ENCODE results near the gene WDR81. TPM values are rescaled to one million over a fixed set of nuclear protein-coding genes. Genes with fewer than 3 reads are reported as not detected.
A peak's percentile ranks its signal among the peaks of the same experiment; 100 is the strongest.

WDR81 gene
- total RNA-seq, 2 donors from 2014 or later, result 38.2 to 41.2 TPM

DNA sequence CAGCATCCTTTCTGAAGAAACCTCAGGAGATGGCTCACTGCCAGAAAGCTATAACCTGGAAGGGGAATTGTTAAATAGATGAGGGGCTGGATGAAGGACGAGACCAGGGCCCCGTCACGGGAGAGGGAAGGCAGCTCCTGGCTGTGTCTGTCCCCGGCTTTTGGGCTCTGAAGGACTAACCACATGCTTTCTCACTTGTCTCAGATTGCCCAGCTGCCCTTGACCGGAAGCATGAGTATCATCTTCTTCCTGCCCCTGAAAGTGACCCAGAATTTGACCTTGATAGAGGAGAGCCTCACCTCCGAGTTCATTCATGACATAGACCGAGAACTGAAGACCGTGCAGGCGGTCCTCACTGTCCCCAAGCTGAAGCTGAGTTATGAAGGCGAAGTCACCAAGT is 51.8 kb downstream of the WDR81 start:
- Mint-ChIP-seq H3K36me3 (ENCODE audit: low read depth) (no peaks in the 10 kb centered on the region), H3K4me1 (peaks cover 2% of the 10 kb centered on the region), H3K27me3 (no peaks in the 10 kb centered on the region), H3K4me3 (no peak overlapping the region), H3K27ac (peak overlapping the region; percentile 67)
- DNase-seq, result no peak
- no peak for ATAC-seq
- no peaks in the 10 kb centered on the region for H3K9me3 ChIP-seq (ENCODE audit: control insufficient read depth, low read length, poor library complexity, severe bottlenecking)

DNA sequence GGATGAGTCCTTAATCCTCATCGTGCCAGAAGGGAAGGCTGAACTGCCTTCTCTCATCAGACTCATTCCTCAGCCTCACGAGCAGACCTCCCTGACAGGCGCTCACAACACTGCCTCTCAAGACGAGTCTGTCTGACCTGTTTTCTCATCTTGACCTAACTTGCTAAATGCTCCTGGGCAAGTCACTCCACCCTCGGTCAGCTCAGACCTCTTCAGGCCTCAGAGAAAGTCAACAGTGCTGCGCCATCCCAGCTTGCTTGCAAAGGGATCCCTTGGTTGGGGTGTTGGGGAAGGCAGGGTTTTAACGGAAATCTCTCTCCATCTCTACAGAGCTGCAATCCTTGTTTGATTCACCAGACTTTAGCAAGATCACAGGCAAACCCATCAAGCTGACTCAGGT is 52.4 kb downstream of the WDR81 start:
- H3K27me3 Mint-ChIP-seq, result no peaks in the 10 kb centered on the region
- H3K9me3 ChIP-seq (ENCODE audit: control insufficient read depth, low read length, poor library complexity, severe bottlenecking), result no peaks in the 10 kb centered on the region
- ATAC-seq, result no peak
- no peak for DNase-seq
- no peak overlapping the region for H3K4me3 Mint-ChIP-seq
- H3K4me1 Mint-ChIP-seq, result peaks cover 2% of the 10 kb centered on the region
- peak overlapping the region; percentile 67 for H3K27ac Mint-ChIP-seq
- H3K36me3 Mint-ChIP-seq (ENCODE audit: low read depth), result no peaks in the 10 kb centered on the region

DNA sequence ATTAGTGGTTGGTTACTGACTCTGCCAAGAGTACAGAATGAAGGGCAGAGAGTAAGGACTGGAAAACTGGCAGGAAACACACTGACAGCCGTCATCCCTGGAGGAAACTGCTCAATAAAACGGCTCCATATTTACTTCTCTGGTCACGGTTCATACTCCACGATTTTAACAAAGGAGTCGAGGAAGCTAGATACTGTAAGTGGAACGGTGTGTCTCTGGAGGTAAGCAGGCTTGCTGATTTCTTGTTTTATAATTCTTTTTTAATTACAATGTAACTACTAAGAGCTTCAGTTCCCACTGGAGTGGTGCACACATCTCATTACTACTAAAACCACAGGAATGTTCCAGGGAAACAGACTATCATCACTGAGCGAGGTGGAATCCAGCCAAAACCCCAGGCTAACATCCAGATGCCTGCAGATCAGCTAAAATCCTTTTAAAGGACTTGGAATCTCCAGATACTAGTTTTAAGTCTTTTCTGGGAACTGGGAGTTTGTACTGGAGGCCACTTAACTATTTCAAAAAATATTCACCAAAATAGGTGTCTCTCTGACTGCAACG is 55.1 kb downstream of the WDR81 start:
- ATAC-seq (no peak), DNase-seq (no peak)
- peaks cover 7% of the 10 kb centered on the region for H3K4me1 Mint-ChIP-seq
- H3K9me3 ChIP-seq (ENCODE audit: control insufficient read depth, low read length, poor library complexity, severe bottlenecking), result no peaks in the 10 kb centered on the region
- no peak overlapping the region for H3K27ac Mint-ChIP-seq
- no peaks in the 10 kb centered on the region for H3K27me3 Mint-ChIP-seq
- no peak overlapping the region for H3K4me3 Mint-ChIP-seq
- H3K36me3 Mint-ChIP-seq (ENCODE audit: low read depth), result no peaks in the 10 kb centered on the region

DNA sequence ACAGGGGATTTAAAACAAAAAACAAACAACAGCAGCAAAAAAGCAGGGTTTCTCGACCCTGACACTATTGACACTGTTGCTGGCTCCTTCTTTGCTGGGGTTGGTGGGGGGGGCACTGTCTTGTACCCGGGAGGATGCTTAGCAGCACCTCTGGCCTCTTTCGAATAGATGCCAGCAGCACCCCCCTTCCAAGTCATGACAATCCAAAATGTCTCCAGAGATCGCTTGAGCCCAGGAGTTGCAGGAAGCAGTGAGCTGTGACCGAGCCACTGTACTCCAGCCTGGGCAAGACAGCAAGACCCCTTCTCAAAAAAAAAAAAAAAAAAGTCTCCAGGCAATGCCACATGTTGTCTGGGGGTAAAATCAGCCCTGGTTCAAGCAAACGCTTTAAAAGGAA is 57.7 kb downstream of the WDR81 start:
- no peak for ATAC-seq
- H3K9me3 ChIP-seq (ENCODE audit: control insufficient read depth, low read length, poor library complexity, severe bottlenecking), result no peaks in the 10 kb centered on the region
- no peaks in the 10 kb centered on the region for H3K36me3 Mint-ChIP-seq (ENCODE audit: low read depth)
- H3K27ac Mint-ChIP-seq, result no peak overlapping the region
- no peak overlapping the region for H3K4me3 Mint-ChIP-seq
- DNase-seq, result no peak
- H3K27me3 Mint-ChIP-seq, result no peaks in the 10 kb centered on the region
- H3K4me1 Mint-ChIP-seq, result peaks cover 7% of the 10 kb centered on the region

DNA sequence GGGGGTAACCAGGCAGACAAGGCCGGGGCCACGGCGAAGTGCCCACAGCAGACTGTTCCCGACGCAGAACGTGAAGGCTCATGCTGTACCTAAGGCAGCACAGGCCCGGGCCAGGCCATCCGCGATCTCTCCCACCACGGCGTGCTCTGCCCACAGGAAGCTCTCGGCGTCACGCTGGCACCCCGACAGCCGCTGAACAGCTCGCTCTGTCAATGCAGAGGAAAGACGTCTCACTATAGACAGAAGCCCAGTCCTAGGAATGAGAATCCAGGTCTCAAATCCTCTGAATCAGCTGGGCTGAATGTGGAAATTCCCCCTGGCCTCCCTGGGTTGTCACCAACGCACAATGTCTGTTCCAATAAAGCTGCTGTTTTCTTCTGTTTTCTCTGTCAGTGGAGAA is 58.8 kb downstream of the WDR81 start:
- no peaks in the 10 kb centered on the region for H3K36me3 Mint-ChIP-seq (ENCODE audit: low read depth)
- H3K27me3 Mint-ChIP-seq, result no peaks in the 10 kb centered on the region
- DNase-seq (no peak), ATAC-seq (no peak)
- H3K4me3 Mint-ChIP-seq, result no peak overlapping the region
- H3K4me1 Mint-ChIP-seq, result peaks cover 7% of the 10 kb centered on the region
- no peaks in the 10 kb centered on the region for H3K9me3 ChIP-seq (ENCODE audit: control insufficient read depth, low read length, poor library complexity, severe bottlenecking)
- peak overlapping the region; percentile 61 for H3K27ac Mint-ChIP-seq

DNA sequence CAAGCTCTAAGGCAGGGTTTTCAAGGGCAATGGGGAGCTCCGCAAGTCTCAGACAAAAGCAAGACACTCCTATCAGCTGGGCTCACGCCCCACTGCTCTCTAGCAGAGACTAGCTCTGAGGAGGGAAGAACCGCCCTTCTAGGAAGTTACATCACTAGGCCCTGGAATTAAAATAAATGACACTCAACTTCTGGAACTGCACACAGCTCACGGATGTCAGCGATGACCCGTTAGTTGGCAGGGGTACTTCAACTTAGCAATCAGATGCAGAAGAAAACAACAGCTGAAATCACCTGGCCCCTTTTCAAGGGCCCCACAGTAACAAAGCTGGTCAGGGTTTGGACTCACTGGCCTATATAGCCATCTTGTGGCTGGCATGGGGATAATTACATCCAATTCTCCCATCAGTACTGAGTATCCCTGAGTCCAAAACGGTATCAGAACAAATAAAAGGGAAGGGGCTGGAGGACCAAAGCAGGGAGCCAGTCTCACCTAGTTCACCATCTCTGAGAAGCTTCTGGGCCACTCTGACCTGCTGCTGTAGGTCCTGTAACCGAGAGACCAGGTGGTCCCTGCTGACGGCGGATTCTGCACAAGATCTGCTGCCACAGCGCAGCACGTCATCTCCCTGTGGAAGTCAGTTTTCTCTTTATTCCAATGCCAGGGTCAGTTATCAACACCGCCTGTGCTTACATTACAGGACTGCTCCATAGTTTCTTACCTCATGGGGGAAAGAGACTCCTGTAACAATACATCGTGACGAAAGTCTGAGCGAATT is 59.5 kb downstream of the WDR81 start:
- peak; percentile 67 for ATAC-seq

DNA sequence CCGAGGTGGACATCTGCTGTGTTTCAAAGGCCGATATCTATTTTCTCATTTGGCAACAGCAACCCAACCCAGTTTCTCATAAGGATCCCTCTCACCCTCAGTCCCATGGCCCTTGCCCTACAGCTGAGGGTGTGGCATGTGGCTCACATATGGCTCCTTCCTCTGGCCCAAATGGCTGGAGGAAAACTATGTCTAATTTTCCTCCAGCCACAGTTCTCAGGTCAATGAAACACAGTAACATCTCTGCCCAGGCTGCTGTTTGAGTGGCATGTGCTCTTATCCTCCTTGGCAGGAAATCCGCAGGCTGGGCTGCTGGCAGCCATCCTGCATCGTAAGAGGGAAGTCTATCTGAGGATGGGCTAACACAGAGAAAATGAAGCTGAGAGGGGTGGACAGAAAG is 61.4 kb downstream of the WDR81 start:
- ATAC-seq (no peak), DNase-seq (no peak)
- no peak overlapping the region for H3K4me3 Mint-ChIP-seq
- H3K27me3 Mint-ChIP-seq, result no peaks in the 10 kb centered on the region
- peaks cover 7% of the 10 kb centered on the region for H3K4me1 Mint-ChIP-seq
- no peaks in the 10 kb centered on the region for H3K9me3 ChIP-seq (ENCODE audit: control insufficient read depth, low read length, poor library complexity, severe bottlenecking)
- H3K36me3 Mint-ChIP-seq (ENCODE audit: low read depth), result no peaks in the 10 kb centered on the region
- peak overlapping the region; percentile 21 for H3K27ac Mint-ChIP-seq

More for the DNA sequence above, 59.5 kb downstream of the WDR81 start:
- Mint-ChIP-seq H3K4me1 (peaks cover 7% of the 10 kb centered on the region), H3K27ac (peak overlapping the region; percentile 61), H3K4me3 (no peak overlapping the region), H3K27me3 (no peaks in the 10 kb centered on the region), H3K36me3 (ENCODE audit: low read depth) (no peaks in the 10 kb centered on the region)
- DNase-seq, result no peak
- no peaks in the 10 kb centered on the region for H3K9me3 ChIP-seq (ENCODE audit: control insufficient read depth, low read length, poor library complexity, severe bottlenecking)

DNA sequence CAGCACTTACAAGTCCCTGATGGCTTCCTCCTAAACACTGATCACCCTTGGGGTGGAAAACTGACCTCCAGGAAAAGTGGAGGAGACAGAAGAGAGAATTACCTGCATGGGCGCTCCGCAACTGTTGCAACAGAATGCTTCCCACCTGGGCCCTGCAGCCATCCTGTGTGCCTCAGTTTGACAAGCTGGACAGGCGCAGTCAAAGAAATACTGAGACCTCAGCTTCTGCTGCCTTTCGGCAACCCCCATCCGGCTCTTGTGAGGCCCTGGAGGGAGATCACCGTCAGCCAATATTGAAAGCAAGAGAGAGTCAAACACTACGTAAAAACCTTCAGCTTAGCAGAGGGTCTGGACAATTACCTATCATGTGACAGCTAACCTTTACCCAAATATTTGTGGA is 62.2 kb downstream of the WDR81 start:
- H3K27ac Mint-ChIP-seq, result no peak overlapping the region
- no peaks in the 10 kb centered on the region for H3K9me3 ChIP-seq (ENCODE audit: control insufficient read depth, low read length, poor library complexity, severe bottlenecking)
- peaks cover 7% of the 10 kb centered on the region for H3K4me1 Mint-ChIP-seq
- no peak for DNase-seq
- H3K27me3 Mint-ChIP-seq, result no peaks in the 10 kb centered on the region
- no peak for ATAC-seq
- no peaks in the 10 kb centered on the region for H3K36me3 Mint-ChIP-seq (ENCODE audit: low read depth)
- no peak overlapping the region for H3K4me3 Mint-ChIP-seq

DNA sequence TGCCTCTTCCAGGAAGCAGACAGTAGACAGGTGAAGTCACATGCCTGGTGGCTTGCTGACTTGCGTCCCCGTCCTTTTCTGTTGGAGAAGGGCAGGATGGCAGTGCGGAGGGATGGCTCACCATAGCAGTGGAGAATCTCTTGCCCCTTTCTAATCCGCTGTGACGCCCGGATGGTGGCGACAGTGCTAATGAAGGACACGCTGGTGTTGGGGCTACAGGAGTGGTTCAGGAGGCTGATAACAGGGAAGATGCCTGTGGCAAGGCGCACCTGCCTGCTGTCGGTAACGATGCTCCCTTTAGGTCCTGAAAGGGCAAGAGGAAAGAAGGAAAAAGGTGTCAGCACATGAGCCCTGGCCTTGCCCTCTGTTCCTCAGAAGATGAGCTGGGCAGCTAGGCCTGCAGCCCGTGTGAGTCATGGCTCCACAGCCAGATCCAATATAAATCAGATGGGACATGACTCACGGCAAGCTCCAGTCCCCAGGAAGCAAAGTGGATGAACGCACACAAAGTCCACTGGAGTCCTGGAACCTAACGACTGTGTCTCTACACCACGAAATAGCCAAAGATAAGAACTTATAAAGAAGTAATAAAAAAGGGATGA is 62.9 kb downstream of the WDR81 start:
- Mint-ChIP-seq H3K36me3 (ENCODE audit: low read depth) (no peaks in the 10 kb centered on the region), H3K27me3 (no peaks in the 10 kb centered on the region), H3K27ac (no peak overlapping the region), H3K4me3 (no peak overlapping the region), H3K4me1 (peaks cover 7% of the 10 kb centered on the region)
- no peak for DNase-seq
- no peaks in the 10 kb centered on the region for H3K9me3 ChIP-seq (ENCODE audit: control insufficient read depth, low read length, poor library complexity, severe bottlenecking)
- ATAC-seq, result no peak

Other genes starting within 250 kb of the WDR81 start
- 10 to 100 TPM; 29.5 to 43.1 TPM for gene MYO1C, start 232.0 kb upstream of the WDR81 start, total RNA-seq
- 100 to 1,000 TPM; 172 to 189 TPM for gene INPP5K, start 208.1 kb upstream of the WDR81 start, total RNA-seq
- gene PITPNA, start 161.9 kb upstream of the WDR81 start, total RNA-seq, result 10 to 100 TPM; 41.6 to 48.0 TPM
- 1 to 10 TPM; 5.1 to 7.4 TPM for gene SLC43A2, start 95.9 kb upstream of the WDR81 start, total RNA-seq
- gene SCARF1, start 79.0 kb upstream of the WDR81 start, total RNA-seq, result 1 to 10 TPM; 1.6 to 2.3 TPM
- gene RILP, start 74.8 kb upstream of the WDR81 start, total RNA-seq, result 1 to 10 TPM; 2.3 to 3.0 TPM
- 100 to 1,000 TPM; 451 to 472 TPM for gene PRPF8, start 39.8 kb upstream of the WDR81 start, total RNA-seq
- gene TLCD2, start 14.3 kb upstream of the WDR81 start, total RNA-seq, result 1 to 10 TPM in 1 of 2 donors, under 1 TPM in 1; 0.26 to 1.4 TPM
- gene SERPINF2, start 18.2 kb downstream of the WDR81 start, total RNA-seq, result under 1 TPM; 0.29 to 0.67 TPM
- under 1 TPM in 1 of 2 donors, not detected in 1; 0.52 TPM for gene SERPINF1, start 37.4 kb downstream of the WDR81 start, total RNA-seq
- 10 to 100 TPM; 16.0 to 16.8 TPM for gene SMYD4, start 105.2 kb downstream of the WDR81 start, total RNA-seq
- gene RPA1, start 105.3 kb downstream of the WDR81 start, total RNA-seq, result 10 to 100 TPM; 67.4 to 81.4 TPM

Measured in T-helper 17 cell (primary cell).